ENCODE data around the gene CIDEB. TPM values are rescaled to one million over a fixed set of nuclear protein-coding genes. Genes with fewer than 3 reads are reported as not detected.

The CIDEB gene
- total RNA-seq, 1 donor from 2014 or later = 4.9 TPM

- H3K9me3 Mint-ChIP-seq = no peaks in the 10 kb centered on the region
- TF ChIP-seq CTCF (conservative IDR thresholded peaks at IDR 0.05) = no peak
- no peaks in the 10 kb centered on the region for H3K4me1 Mint-ChIP-seq (ENCODE audit: unreplicated experiment)
- H3K4me3 Mint-ChIP-seq = no peak overlapping the region
- no peak overlapping the region for H3K27ac Mint-ChIP-seq
- no peak for DNase-seq (ENCODE audit: extremely low spot score, unreplicated experiment)
- no peaks in the 10 kb centered on the region for H3K36me3 Mint-ChIP-seq
- H3K27me3 Mint-ChIP-seq = peaks cover 80% of the 10 kb centered on the region
These were observed 35.1 kb upstream of the CIDEB start for GRCh38 chr14:24342889-24343288.

DNA sequence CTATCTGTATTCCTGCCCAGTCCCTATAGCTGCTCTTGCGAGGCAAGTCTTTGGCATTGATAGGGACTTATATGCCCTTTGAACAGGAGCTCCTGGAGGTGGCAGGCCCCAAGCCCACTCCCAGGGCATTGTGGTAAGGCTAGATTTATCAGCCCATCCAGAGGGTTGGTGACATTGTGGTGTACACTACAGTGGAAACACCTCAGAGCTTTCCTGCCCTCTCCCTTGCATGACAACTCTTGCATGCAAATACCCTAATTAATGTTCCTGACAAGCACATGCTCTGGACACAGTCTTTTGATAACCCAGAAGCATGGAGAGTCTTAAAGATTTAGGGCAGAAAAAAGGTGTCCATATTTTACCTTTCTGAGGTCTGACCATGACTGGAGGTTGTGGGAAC, 32.8 kb upstream of the CIDEB start:
- no peak for TF ChIP-seq CTCF (conservative IDR thresholded peaks at IDR 0.05)
- Mint-ChIP-seq H3K27ac (no peak overlapping the region), H3K27me3 (peaks cover 88% of the 10 kb centered on the region), H3K9me3 (no peaks in the 10 kb centered on the region), H3K4me3 (no peak overlapping the region), H3K36me3 (no peaks in the 10 kb centered on the region), H3K4me1 (ENCODE audit: unreplicated experiment) (no peaks in the 10 kb centered on the region)
- no peak for DNase-seq (ENCODE audit: extremely low spot score, unreplicated experiment)

DNA sequence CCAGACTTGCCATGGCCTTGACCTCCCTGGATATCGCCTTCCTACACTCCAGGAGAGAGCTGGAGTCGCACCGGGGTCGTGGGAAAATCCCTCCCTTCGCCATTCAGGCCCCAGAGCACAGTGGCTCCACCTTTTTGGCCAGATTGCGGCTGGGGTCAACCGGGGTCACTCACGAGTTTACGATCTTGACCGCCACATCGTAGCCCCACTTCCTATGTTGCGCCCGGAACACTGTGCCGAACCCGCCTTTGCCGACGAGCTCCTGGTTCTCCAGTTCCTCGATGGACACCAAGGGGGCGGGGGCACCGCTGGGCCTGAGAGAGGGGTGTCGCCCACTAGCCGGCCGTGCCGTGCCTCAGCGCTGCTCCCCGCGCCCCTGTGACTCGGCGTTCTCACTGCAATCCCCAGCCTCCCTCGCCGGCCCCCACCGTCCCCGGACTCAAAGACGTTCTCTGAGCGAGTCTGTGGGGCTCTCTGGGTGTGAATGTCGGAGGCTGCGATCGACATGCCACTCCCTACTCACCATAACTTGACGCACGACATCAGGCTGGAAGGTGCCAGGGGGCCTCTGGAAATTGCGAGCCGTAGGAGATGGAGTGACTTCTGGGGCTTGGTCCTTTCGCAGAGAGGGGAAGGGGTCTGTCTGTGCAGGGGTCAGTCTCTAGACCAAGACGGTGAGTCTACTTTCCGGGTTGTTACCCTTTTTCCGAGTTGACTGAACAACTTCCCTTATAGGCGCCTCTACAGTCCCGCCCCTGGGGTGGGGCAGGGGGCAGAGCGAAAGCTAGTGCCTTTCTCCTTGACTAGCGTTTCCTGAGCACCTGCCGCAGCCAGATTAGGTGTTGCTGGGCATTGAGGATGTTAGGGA, 31.7 kb upstream of the CIDEB start, which contains the start of gene RIPK3:
RIPK3 (minus strand) TSS at position 708 of the 868 bp plus-strand sequence; CDS start at position 543, 165 bp downstream.
- Mint-ChIP-seq H3K4me3 (peak within 1 kb of the TSS; percentile 86), H3K36me3 (no peaks in the 10 kb centered on the region), H3K27ac (peak within 1 kb of the TSS; percentile 61), H3K9me3 (no peaks in the 10 kb centered on the region), H3K4me1 (ENCODE audit: unreplicated experiment) (peaks cover 6% of the 10 kb centered on the region), H3K27me3 (peaks cover 88% of the 10 kb centered on the region)
- TF ChIP-seq CTCF (conservative IDR thresholded peaks at IDR 0.05) = no peak
- no peak for DNase-seq (ENCODE audit: extremely low spot score, unreplicated experiment)

DNA sequence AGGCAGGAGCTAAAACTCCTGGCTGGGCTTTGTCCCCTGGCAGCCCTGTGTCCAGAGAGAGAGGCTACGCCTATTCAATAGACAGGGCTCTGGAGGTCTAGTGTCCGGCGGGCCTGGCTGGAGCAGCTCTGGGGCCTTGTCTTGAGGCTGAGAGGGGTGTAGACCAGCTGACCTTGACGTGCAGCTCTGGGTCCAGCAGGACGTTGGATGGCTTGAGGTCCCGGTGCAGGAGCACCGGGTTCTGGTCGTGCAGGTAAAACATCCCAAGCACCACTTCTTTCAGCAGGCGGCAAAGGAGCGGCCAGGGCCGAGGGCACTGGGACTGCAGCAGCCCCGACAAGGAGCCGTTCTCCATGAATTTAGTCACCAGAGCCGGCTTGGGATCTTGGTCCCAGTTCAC, 31.1 kb upstream of the CIDEB start:
- Mint-ChIP-seq H3K27me3 (peaks cover 91% of the 10 kb centered on the region), H3K27ac (no peak overlapping the region), H3K4me3 (peak overlapping the region; percentile 86), H3K36me3 (no peaks in the 10 kb centered on the region), H3K9me3 (no peaks in the 10 kb centered on the region), H3K4me1 (ENCODE audit: unreplicated experiment) (peaks cover 6% of the 10 kb centered on the region)
- TF ChIP-seq CTCF (conservative IDR thresholded peaks at IDR 0.05) = no peak
- no peak for DNase-seq (ENCODE audit: extremely low spot score, unreplicated experiment)

DNA sequence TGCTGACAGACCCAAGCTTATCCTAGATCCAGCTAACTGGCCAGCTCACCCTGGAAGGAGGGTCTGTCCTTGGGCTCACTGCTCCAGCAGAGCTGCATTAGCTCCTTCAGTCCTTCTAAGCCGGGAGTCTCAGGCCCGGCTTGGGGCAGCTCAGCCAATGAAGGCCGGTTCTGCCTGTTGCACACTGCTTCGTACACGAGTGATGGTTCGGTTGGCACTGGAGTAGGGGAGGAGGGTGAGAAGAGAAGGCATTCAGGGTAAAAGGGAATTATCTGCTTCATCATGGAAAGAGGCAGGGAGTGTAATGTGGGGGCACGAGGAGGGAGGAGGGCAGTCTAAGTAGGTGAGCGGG, 30.0 kb upstream of the CIDEB start:
- no peak overlapping the region for H3K27ac Mint-ChIP-seq
- H3K9me3 Mint-ChIP-seq = no peaks in the 10 kb centered on the region
- H3K36me3 Mint-ChIP-seq = no peaks in the 10 kb centered on the region
- peak overlapping the region; percentile 19 for H3K4me3 Mint-ChIP-seq
- H3K27me3 Mint-ChIP-seq = peaks cover 94% of the 10 kb centered on the region
- no peak for TF ChIP-seq CTCF (conservative IDR thresholded peaks at IDR 0.05)
- no peak for DNase-seq (ENCODE audit: extremely low spot score, unreplicated experiment)
- H3K4me1 Mint-ChIP-seq (ENCODE audit: unreplicated experiment) = peaks cover 8% of the 10 kb centered on the region
